ENCODE measurements around the gene ALKBH8. TPM values are rescaled to one million over a fixed set of nuclear protein-coding genes. Genes with fewer than 3 reads are reported as not detected.

ALKBH8 gene
- total and polyA plus RNA-seq, 2 of the 8 experiments (the other 6 are each of a cell fraction or from before 2014, with no cell fraction given), result 3.6 to 11.9 TPM

DNA sequence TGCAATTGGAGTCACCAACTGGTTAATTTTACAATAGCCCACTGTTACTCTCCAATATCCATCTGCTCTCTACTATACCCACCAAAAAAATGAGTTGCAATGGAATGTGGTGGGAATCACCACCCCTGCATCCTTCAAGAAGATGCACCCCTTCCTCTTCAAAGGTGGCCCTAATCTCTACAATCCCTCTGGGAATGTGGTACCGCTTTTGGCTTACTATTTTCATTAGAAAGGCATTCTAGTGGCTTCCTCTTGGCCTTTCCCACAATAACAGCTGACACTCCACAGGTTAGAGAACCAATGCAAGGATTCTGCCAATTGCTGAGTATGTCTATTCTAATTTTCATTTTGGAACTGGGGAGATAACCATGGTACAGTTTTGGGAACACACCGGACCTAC is 74.7 kb downstream of the ALKBH8 start:
- Histone ChIP-seq H3K14ac (ENCODE audit: insufficient read length) (no peak overlapping the region), H4K91ac (replicated peaks; ENCODE audit: insufficient read length, low read length) (no peak overlapping the region), H2BK20ac (ENCODE audit: low read length) (no peak overlapping the region), H3K56ac (replicated peaks; ENCODE audit: insufficient read length, low read depth, low read length) (no peak overlapping the region), H4K20me1 (replicated peaks in 1 of 2; ENCODE audit: control insufficient read depth in 1 of 2, insufficient read depth in 2 of 2, low read length in 2 of 2) (no peaks in the 10 kb centered on the region), H3K79me1 (ENCODE audit: low read depth, low read length) (no peaks in the 10 kb centered on the region), H2BK5ac (ENCODE audit: low read depth, low read length) (no peak overlapping the region), H2BK12ac (ENCODE audit: low read depth, low read length) (no peak overlapping the region), H2AK5ac (ENCODE audit: low read depth, low read length) (no peak overlapping the region), H2BK15ac (ENCODE audit: low read length) (no peak overlapping the region), H3K23me2 (ENCODE audit: low read depth, low read length) (no peaks in the 10 kb centered on the region), H3K27me3 (replicated peaks in 1 of 4; ENCODE audit: control insufficient read depth in 3 of 4, extremely low read depth in 1 of 4, insufficient read depth in 3 of 4, low read length in 3 of 4) (no peaks in the 10 kb centered on the region), H3K4me3 (ENCODE audit: extremely low read depth in 1 of 4, insufficient read depth in 2 of 4, low read depth in 3 of 4, low read length in 4 of 4) (no peak overlapping the region), H3K9ac (replicated peaks in 1 of 4; ENCODE audit: extremely low read depth in 1 of 4, low read depth in 3 of 4, low read length in 3 of 4) (no peak overlapping the region), H2BK120ac (replicated peaks; ENCODE audit: low read depth, low read length) (no peak overlapping the region), H3K4me1 (replicated peaks in 1 of 4; ENCODE audit: control insufficient read depth in 3 of 4, insufficient read depth in 4 of 4, low read length in 3 of 4) (no peaks in the 10 kb centered on the region), H3K79me2 (ENCODE audit: control insufficient read depth in 1 of 2, insufficient read depth in 2 of 2, low read length in 2 of 2) (no peaks in the 10 kb centered on the region), H3K18ac (ENCODE audit: extremely low read depth, low read length) (no peak overlapping the region), H3K4me2 (ENCODE audit: insufficient read depth in 1 of 2, low read depth in 2 of 2, low read length in 2 of 2) (no peak overlapping the region), H4K5ac (ENCODE audit: insufficient read length, low read depth, low read length) (no peak overlapping the region), H3K9me3 (ENCODE audit: insufficient read depth in 2 of 2, low read depth in 1 of 2, low read length in 1 of 2) (no peaks in the 10 kb centered on the region), H3K23ac (ENCODE audit: insufficient read length) (no peak overlapping the region), H3K4ac (replicated peaks; ENCODE audit: insufficient read length, low read depth, low read length) (no peak overlapping the region), H3K36me3 (ENCODE audit: control insufficient read depth in 2 of 4, insufficient read depth in 4 of 4, low read length in 3 of 4) (no peaks in the 10 kb centered on the region), H2AFZ (ENCODE audit: low read length) (no peak overlapping the region), H4K8ac (ENCODE audit: extremely low read depth, insufficient read depth, low read length) (no peak overlapping the region), H3K27ac (ENCODE audit: low read depth, low read length) (no peak overlapping the region)
- ChIA-PET CTCF (ENCODE audit: partially characterized antibody) (interaction anchor here (1.1 kb wide), 1 partner anchor 169 kb away, joined by 3 read pairs; no protein-coding TSS in a partner anchor), POLR2A (ENCODE audit: partially characterized antibody) (no interaction called here)
- FAIRE-seq (no peak), DNase-seq (ENCODE audit: low read depth in 1 of 2, low spot score in 2 of 2) (no peak)
- WGBS, 2 experiments (ENCODE audit: extremely low coverage in 1 of 2, insufficient coverage in 1 of 2, insufficient read length in 1 of 2, insufficient replicate concordance in 2 of 2, low coverage in 1 of 2, low lambda C conversion rate in 2 of 2, missing lambda C conversion rate in 1 of 2), result 95% methylated on average over 2 of the region's 2 CpGs; no CpG with 5 or more reads in 1 of the 2 experiments
- TF ChIP-seq TAF7 (optimal IDR thresholded peaks at IDR 0.05; ENCODE audit: borderline replicate concordance, low read depth, low read length) (no peak), HDAC2 (IDR thresholded peaks at IDR 0.05; ENCODE audit: borderline replicate concordance in 1 of 2, low read depth in 2 of 2, low read length in 2 of 2) (no peak), RAD21 (IDR thresholded peaks at IDR 0.05 in 1 of 2, conservative IDR thresholded peaks at IDR 0.05 in 1 of 2; ENCODE audit: low read depth in 2 of 2, low read length in 2 of 2) (no peak), EGR1 (IDR thresholded peaks at IDR 0.05; ENCODE audit: borderline replicate concordance, low read depth, low read length) (no peak), KDM4A (IDR thresholded peaks at IDR 0.05; ENCODE audit: low read depth, low read length, severe bottlenecking) (no peak), RXRA (IDR thresholded peaks at IDR 0.05; ENCODE audit: insufficient read depth, low read depth, low read length) (no peak), SP4 (IDR thresholded peaks at IDR 0.05; ENCODE audit: low read length) (no peak)
